Ishikawa (cell line): ENCODE results near the gene ZSCAN5C.

Experiments
- EGR1 ChIP-seq: IDR thresholded peaks from 2 replicates; pipeline ENCODE4 v1.6.1; 2012
- EP300 ChIP-seq: IDR thresholded peaks from 2 replicates; pipeline ENCODE4 v1.6.1; 2012; ENCODE audit warnings: borderline replicate concordance
- RAD21 ChIP-seq: IDR thresholded peaks from 2 replicates; pipeline ENCODE4 v1.6.1; 2012; ENCODE audit warnings: low read depth
- TEAD4 ChIP-seq: IDR thresholded peaks from 2 replicates; pipeline ENCODE4 v1.6.1; 2012
- YY1 ChIP-seq: IDR thresholded peaks from 2 replicates; pipeline ENCODE4 v1.6.1; 2012; ENCODE audit warnings: low read depth
- ZBTB7A ChIP-seq: IDR thresholded peaks from 2 replicates; pipeline ENCODE4 v1.6.1; 2012; ENCODE audit warnings: low read depth
- TF ChIP-seq, protein P1 (sequence below): IDR thresholded peaks from 2 replicates; pipeline ENCODE4 v1.6.1; 2012
- TF ChIP-seq, protein P2 (sequence below): IDR thresholded peaks from 2 replicates; pipeline ENCODE4 v1.6.1; 2012

DNA sequence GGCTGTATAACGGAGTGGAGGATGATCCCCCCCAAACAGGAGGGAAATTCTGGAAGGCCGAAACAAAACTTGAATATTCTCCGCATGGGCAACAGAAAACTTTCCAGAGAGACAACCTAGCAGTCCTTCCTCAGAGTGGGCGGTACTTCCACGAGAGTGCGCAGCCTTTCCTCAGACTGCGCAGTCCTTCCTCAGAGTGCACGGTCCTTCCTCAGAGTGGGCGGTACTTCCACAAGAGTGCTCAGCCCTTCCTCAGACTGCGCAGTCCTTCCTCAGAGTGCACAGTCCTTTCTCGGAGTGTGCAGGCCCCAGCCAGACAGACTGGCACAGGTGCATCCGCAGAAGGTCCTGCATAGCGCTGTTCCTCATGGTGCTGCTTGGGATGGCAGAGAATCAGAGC lies 39.0 kb upstream of the ZSCAN5C start:
- TF ChIP-seq YY1 (no peak), EP300 (no peak), EGR1 (no peak), RAD21 (no peak), ZBTB7A (no peak), TEAD4 (no peak)
- TF ChIP-seq, protein P1, sequence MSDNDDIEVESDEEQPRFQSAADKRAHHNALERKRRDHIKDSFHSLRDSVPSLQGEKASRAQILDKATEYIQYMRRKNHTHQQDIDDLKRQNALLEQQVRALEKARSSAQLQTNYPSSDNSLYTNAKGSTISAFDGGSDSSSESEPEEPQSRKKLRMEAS = no peak
- TF ChIP-seq, protein P2, sequence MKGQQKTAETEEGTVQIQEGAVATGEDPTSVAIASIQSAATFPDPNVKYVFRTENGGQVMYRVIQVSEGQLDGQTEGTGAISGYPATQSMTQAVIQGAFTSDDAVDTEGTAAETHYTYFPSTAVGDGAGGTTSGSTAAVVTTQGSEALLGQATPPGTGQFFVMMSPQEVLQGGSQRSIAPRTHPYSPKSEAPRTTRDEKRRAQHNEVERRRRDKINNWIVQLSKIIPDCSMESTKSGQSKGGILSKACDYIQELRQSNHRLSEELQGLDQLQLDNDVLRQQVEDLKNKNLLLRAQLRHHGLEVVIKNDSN = no peak
